NT2/D1 (cell line): Measurements from ENCODE around the gene NFIX.

Experiments used
- SUZ12 ChIP-seq: IDR thresholded peaks from 2 replicates; pipeline ENCODE4 v1.6.1; 2011; ENCODE audit not compliant: insufficient read length, insufficient read depth; ENCODE audit errors: extremely low read depth
- YY1 ChIP-seq: IDR thresholded peaks from 2 replicates; pipeline ENCODE4 v1.6.1; 2011; ENCODE audit not compliant: insufficient read length, insufficient read depth
- ZNF274 ChIP-seq: IDR thresholded peaks from 2 replicates; pipeline ENCODE4 v1.6.1; 2011; ENCODE audit warnings: mild to moderate bottlenecking, low read depth, low read length

- no peak for TF ChIP-seq YY1
- TF ChIP-seq SUZ12: no peak
- TF ChIP-seq ZNF274: no peak
Observed at GRCh38 chr19:13134626-13135025, 139.4 kb downstream of the NFIX start.
